ENCODE data around the gene CAV1. TPM values are rescaled to one million over a fixed set of nuclear protein-coding genes. Genes with fewer than 3 reads are reported as not detected.
A peak's percentile ranks its signal among the peaks of the same experiment; 100 is the strongest.

CAV1 gene
- total and polyA plus RNA-seq, 2 donors (not counting 1 experiment from before 2014, with no cell fraction given): 461 to 1,245 TPM

DNA sequence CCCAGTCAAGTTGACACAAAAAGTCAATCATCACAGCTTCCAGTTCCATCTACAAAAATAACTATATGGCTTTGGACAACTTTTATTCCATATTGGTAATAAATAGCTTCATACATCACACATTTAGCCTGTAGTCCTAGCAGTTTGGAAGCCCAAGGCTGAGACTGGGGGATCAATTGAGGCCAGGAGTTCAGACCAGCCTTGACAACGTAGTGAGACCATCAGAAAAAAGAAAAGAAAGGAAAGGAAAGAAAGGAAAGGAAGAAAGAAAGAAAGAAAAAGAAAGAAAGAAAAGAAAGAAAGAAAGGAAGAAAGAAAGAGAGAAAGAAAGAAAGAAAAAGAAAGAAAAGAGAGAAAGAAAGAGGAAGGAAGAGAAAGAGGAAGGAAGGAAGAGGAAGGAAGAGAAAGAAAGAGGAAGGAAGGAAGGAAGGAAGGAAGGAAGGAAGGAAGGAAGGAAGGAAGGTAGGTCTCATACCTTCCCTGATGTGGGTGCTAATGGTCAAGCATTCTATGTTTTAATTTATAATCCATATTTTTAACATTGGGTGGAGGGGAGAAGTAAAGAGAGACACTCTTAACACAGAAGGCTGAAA, 37.8 kb downstream of the CAV1 start:
- Histone ChIP-seq H3K27me3 (ENCODE audit: control insufficient read depth, insufficient read depth, low read length) (no peaks in the 10 kb centered on the region), H3K27ac (ENCODE audit: insufficient read depth, low read length) (no peak overlapping the region), H3K79me2 (ENCODE audit: control insufficient read depth, insufficient read depth, low read length) (peaks cover 16% of the 10 kb centered on the region), H3K9me3 (ENCODE audit: control insufficient read depth, insufficient read depth, low read depth, low read length) (no peaks in the 10 kb centered on the region), H3K36me3 (ENCODE audit: control insufficient read depth, insufficient read depth, low read length) (peaks cover 16% of the 10 kb centered on the region), H3K4me1 (ENCODE audit: control insufficient read depth, extremely low read depth, insufficient read depth, low read length) (peaks cover 4% of the 10 kb centered on the region), H4K20me1 (ENCODE audit: control insufficient read depth, extremely low read depth, insufficient read depth, low read length) (no peaks in the 10 kb centered on the region), H3K9ac (ENCODE audit: insufficient read depth, low read length) (no peak overlapping the region), H2AFZ (ENCODE audit: low read length) (no peak overlapping the region), H3K4me2 (ENCODE audit: extremely low read depth, insufficient read depth, low read length) (no peak overlapping the region), H3K4me3 (replicated peaks in 1 of 4; ENCODE audit: control extremely low read depth in 1 of 4, insufficient read depth in 1 of 4, low read depth in 3 of 4, low read length in 4 of 4) (no peak overlapping the region)
- no peak for TF ChIP-seq EZH2 (IDR thresholded peaks at IDR 0.05; ENCODE audit: low read length, missing control alignments)
- TF ChIP-seq CTCF (conservative IDR thresholded peaks at IDR 0.05 in 1 of 2, IDR thresholded peaks at IDR 0.05 in 1 of 2; ENCODE audit: low read depth in 1 of 2, low read length in 2 of 2): no peak
- no peak for DNase-seq (ENCODE audit: low read depth in 2 of 2)

- H3K4me2 ChIP-seq (ENCODE audit: extremely low read depth, insufficient read depth, low read length): no peak overlapping the region
- no peaks in the 10 kb centered on the region for H3K27me3 ChIP-seq (ENCODE audit: control insufficient read depth, insufficient read depth, low read length)
- H3K4me1 ChIP-seq (ENCODE audit: control insufficient read depth, extremely low read depth, insufficient read depth, low read length): peaks cover 15% of the 10 kb centered on the region
- TF ChIP-seq EZH2 (IDR thresholded peaks at IDR 0.05; ENCODE audit: low read length, missing control alignments) (no peak), CTCF (conservative IDR thresholded peaks at IDR 0.05 in 1 of 2, IDR thresholded peaks at IDR 0.05 in 1 of 2; ENCODE audit: low read depth in 1 of 2, low read length in 2 of 2) (no peak)
- no peak overlapping the region for H3K27ac ChIP-seq (ENCODE audit: insufficient read depth, low read length)
- no peaks in the 10 kb centered on the region for H4K20me1 ChIP-seq (ENCODE audit: control insufficient read depth, extremely low read depth, insufficient read depth, low read length)
- no peak overlapping the region for H3K4me3 ChIP-seq (replicated peaks in 1 of 4; ENCODE audit: control extremely low read depth in 1 of 4, insufficient read depth in 1 of 4, low read depth in 3 of 4, low read length in 4 of 4)
- H3K36me3 ChIP-seq (ENCODE audit: control insufficient read depth, insufficient read depth, low read length): no peaks in the 10 kb centered on the region
- no peak for DNase-seq (ENCODE audit: low read depth in 2 of 2)
- no peak overlapping the region for H2AFZ ChIP-seq (ENCODE audit: low read length)
- H3K79me2 ChIP-seq (ENCODE audit: control insufficient read depth, insufficient read depth, low read length): no peaks in the 10 kb centered on the region
- H3K9me3 ChIP-seq (ENCODE audit: control insufficient read depth, insufficient read depth, low read depth, low read length): no peaks in the 10 kb centered on the region
- no peak overlapping the region for H3K9ac ChIP-seq (ENCODE audit: insufficient read depth, low read length)
Measured at GRCh38 chr7:116565981-116566380, 41.1 kb downstream of the CAV1 start.

DNA sequence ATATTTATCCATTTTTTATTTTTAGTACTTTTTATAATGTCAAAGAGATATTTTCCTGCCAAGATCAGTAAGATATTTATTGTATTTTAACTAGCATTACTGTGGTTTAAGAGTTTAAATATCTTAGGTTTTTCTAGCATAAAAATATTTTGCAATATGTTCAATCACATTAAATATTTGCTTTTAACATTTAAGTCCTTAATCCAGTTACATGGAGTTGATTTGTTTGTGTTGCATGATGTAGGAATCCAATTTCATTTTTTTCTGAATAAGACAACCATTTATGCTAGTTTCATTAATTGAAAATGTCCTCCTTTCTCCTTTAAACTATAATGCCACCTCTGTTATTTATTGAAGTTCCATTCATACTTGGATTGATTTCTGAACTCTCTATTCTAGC, 41.8 kb downstream of the CAV1 start:
- Histone ChIP-seq H3K4me1 (ENCODE audit: control insufficient read depth, extremely low read depth, insufficient read depth, low read length) (peaks cover 19% of the 10 kb centered on the region), H3K79me2 (ENCODE audit: control insufficient read depth, insufficient read depth, low read length) (no peaks in the 10 kb centered on the region), H3K27ac (ENCODE audit: insufficient read depth, low read length) (no peak overlapping the region), H3K4me2 (ENCODE audit: extremely low read depth, insufficient read depth, low read length) (peak overlapping the region; percentile 29), H3K9ac (ENCODE audit: insufficient read depth, low read length) (no peak overlapping the region), H3K9me3 (ENCODE audit: control insufficient read depth, insufficient read depth, low read depth, low read length) (no peaks in the 10 kb centered on the region), H3K27me3 (ENCODE audit: control insufficient read depth, insufficient read depth, low read length) (no peaks in the 10 kb centered on the region), H4K20me1 (ENCODE audit: control insufficient read depth, extremely low read depth, insufficient read depth, low read length) (no peaks in the 10 kb centered on the region), H2AFZ (ENCODE audit: low read length) (no peak overlapping the region), H3K4me3 (replicated peaks in 1 of 4; ENCODE audit: control extremely low read depth in 1 of 4, insufficient read depth in 1 of 4, low read depth in 3 of 4, low read length in 4 of 4) (no peak overlapping the region), H3K36me3 (ENCODE audit: control insufficient read depth, insufficient read depth, low read length) (no peaks in the 10 kb centered on the region)
- TF ChIP-seq CTCF (conservative IDR thresholded peaks at IDR 0.05 in 1 of 2, IDR thresholded peaks at IDR 0.05 in 1 of 2; ENCODE audit: low read depth in 1 of 2, low read length in 2 of 2) (no peak), EZH2 (IDR thresholded peaks at IDR 0.05; ENCODE audit: low read length, missing control alignments) (no peak)
- no peak for DNase-seq (ENCODE audit: low read depth in 2 of 2)

Data from fibroblast of lung (primary cell).